Glutamatergic neuron (in vitro differentiated cells): Measurements from ENCODE around the gene HAUS1. TPM values are rescaled to one million over a fixed set of nuclear protein-coding genes. Genes with fewer than 3 reads are reported as not detected.

Source experiments
- DNase-seq: peaks from one replicate; pipeline ENCODE4 v3.0.0; 2022
- H3K27ac Mint-ChIP-seq: one replicate; pipeline ENCODE4 v1.8.0; 2020; ENCODE audit warnings: mild to moderate bottlenecking, mixed read lengths, inconsistent platforms; ENCODE audit not compliant: unreplicated experiment
- H3K27me3 Mint-ChIP-seq: one replicate; pipeline ENCODE4 v1.8.0; 2020; ENCODE audit warnings: mild to moderate bottlenecking, moderate library complexity, mixed read lengths, inconsistent platforms; ENCODE audit not compliant: unreplicated experiment
- H3K36me3 Mint-ChIP-seq: one replicate; pipeline ENCODE4 v1.8.0; 2020; ENCODE audit warnings: mild to moderate bottlenecking, mixed read lengths, inconsistent platforms; ENCODE audit not compliant: unreplicated experiment
- H3K4me1 Mint-ChIP-seq: one replicate; pipeline ENCODE4 v1.8.0; 2020; ENCODE audit warnings: mild to moderate bottlenecking, low read depth, mixed read lengths, inconsistent platforms; ENCODE audit not compliant: unreplicated experiment
- H3K4me3 Mint-ChIP-seq: one replicate; pipeline ENCODE4 v1.8.0; 2020; ENCODE audit warnings: mild to moderate bottlenecking, mixed read lengths, inconsistent platforms; ENCODE audit not compliant: unreplicated experiment
- H3K9me3 Mint-ChIP-seq: one replicate; pipeline ENCODE4 v1.8.0; 2020; ENCODE audit warnings: mild to moderate bottlenecking, moderate library complexity, mixed read lengths, inconsistent platforms; ENCODE audit not compliant: unreplicated experiment
- total RNA-seq: library from RNA; stranded (reverse); fragmentation: NEBNext Ultra II Directional; extraction: Animal tissue kit (Norgen Biotek cat#: 25700); gene quantifications from one replicate; pipeline ENCODE4 v1.2.1, GENCODE V29; 2021; ENCODE audit not compliant: unreplicated experiment
- TF ChIP-seq, protein P1 (sequence below): fragments of 200-600 bp; sonication (generic); IDR thresholded peaks from one replicate; pipeline ENCODE4 v1.5.0; 2021; ENCODE audit not compliant: partially characterized antibody, unreplicated experiment

The HAUS1 gene
- total RNA-seq, 1 donor from 2014 or later: 32.2 TPM

DNA sequence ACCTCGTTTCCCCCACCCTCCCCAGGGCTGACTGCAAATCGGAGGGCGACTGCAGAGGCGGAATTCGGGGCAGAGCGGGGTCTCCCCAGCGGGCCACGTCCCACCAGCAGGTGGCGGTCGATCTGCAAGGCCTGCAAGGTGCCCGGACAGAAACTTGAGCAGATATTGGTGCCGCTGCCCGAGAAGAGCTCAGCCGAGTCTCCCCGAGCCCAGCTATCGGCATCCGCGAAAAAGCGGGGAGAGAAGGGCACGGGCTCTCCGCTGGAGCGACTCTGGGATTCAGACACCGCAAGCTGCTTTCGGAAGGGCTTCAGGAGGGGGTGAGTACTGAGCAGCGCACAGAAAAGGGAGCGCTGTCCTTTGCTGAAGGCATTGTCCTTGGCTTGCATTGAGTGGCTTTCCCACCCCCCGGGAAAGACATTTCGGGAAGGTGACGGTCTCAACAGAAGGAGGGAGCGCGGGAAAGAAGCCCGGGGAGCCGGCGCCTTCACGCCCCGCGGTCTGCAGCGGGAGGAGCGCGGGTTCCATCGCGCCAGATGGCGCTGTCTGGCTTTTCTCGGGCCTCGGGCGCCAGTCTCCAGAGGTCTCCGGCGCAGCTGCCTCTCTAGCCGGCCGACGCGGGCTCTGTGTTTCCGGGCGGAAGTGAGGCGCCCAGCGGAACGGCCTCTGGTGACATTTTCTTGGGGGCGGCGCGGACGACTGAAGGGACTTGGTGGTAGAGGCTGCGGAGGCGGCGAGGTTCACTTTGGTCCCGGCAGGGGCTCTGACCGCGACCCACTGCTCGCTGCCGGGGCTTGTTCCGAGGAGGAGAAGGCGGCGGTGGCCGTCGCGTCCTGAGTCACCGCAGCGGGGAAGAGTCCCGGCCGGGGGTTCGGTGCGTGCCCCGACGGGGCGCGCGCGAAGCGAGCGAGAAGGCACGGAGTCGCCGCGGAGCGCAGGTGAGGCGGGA is 69.5 kb downstream of the HAUS1 start:
- peak; percentile 96 for DNase-seq
- H3K4me3 Mint-ChIP-seq: peak overlapping the region; percentile 98
- no peaks in the 10 kb centered on the region for H3K36me3 Mint-ChIP-seq
- peaks cover 11% of the 10 kb centered on the region for H3K9me3 Mint-ChIP-seq
- TF ChIP-seq, protein P1, sequence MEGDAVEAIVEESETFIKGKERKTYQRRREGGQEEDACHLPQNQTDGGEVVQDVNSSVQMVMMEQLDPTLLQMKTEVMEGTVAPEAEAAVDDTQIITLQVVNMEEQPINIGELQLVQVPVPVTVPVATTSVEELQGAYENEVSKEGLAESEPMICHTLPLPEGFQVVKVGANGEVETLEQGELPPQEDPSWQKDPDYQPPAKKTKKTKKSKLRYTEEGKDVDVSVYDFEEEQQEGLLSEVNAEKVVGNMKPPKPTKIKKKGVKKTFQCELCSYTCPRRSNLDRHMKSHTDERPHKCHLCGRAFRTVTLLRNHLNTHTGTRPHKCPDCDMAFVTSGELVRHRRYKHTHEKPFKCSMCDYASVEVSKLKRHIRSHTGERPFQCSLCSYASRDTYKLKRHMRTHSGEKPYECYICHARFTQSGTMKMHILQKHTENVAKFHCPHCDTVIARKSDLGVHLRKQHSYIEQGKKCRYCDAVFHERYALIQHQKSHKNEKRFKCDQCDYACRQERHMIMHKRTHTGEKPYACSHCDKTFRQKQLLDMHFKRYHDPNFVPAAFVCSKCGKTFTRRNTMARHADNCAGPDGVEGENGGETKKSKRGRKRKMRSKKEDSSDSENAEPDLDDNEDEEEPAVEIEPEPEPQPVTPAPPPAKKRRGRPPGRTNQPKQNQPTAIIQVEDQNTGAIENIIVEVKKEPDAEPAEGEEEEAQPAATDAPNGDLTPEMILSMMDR: peak; percentile 91
- peak overlapping the region; percentile 98 for H3K27ac Mint-ChIP-seq
- H3K27me3 Mint-ChIP-seq: peaks cover 8% of the 10 kb centered on the region
- H3K4me1 Mint-ChIP-seq: peaks cover 3% of the 10 kb centered on the region

DNA sequence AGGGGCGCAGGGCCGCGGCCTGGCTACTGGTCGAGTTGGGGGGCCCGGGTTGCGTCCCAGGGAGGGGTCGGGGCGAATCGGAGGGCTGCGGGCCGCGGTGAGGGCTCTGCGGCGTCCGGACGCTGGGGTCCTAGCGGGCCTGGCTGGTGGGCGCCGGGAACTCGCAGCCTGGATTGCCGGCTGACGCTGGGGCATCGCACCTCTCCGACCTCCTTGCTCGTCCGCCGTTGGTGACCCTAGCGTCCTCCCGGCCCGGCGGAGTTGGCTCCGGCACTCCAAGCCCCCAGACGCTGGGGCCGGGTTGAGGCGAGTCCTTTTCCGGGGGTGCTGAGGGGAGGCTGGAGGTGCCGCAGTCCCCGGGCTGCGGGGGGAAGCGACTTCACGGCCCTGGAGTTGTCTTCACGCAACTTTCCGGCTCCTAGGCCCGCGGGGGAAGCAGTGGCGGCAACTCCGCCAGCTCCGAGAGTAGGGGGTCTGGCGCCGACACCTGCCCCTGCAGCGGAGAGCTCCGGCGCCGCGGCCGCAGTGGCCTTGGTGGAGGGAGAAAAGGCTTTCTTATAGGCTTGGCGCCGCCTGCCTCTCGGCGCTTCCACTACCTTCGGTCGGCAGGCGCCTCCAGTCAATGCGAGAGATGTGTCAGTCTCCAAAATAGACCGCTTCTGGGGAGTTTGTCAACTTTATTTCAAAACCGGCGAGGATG is 70.3 kb downstream of the HAUS1 start:
- DNase-seq: peak; percentile 64
- Mint-ChIP-seq H3K9me3 (peaks cover 11% of the 10 kb centered on the region), H3K36me3 (no peaks in the 10 kb centered on the region), H3K4me1 (peaks cover 3% of the 10 kb centered on the region), H3K27me3 (peaks cover 7% of the 10 kb centered on the region), H3K4me3 (peak overlapping the region; percentile 98), H3K27ac (peak overlapping the region; percentile 22)
- TF ChIP-seq, protein P1: no peak

DNA sequence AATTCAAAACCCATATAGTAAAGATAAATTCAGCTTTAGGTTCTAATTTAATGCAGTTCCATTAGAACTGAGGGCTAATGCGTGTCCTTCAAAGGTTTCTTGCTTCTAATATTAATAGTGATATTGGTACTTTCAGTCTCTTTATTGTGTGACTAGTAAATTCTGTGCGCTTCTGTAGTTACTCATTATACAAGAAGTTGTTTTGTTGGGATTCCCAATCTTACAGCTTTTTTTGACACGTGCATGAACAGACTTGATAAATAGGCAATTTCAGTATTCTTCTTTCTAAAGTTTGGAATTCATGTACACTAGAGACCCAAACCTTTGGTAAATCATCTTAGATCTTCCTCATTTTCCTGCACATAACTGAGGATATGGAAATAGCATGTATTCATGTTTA is 71.8 kb downstream of the HAUS1 start:
- H3K36me3 Mint-ChIP-seq: no peaks in the 10 kb centered on the region
- H3K9me3 Mint-ChIP-seq: peaks cover 11% of the 10 kb centered on the region
- no peak for DNase-seq
- no peak overlapping the region for H3K27ac Mint-ChIP-seq
- no peak overlapping the region for H3K4me3 Mint-ChIP-seq
- peaks cover 3% of the 10 kb centered on the region for H3K4me1 Mint-ChIP-seq
- TF ChIP-seq, protein P1: no peak
- peaks cover 5% of the 10 kb centered on the region for H3K27me3 Mint-ChIP-seq

Other genes starting within 250 kb of the HAUS1 start
- 36.6 TPM for gene EPG5, start 137.1 kb upstream of the HAUS1 start, total RNA-seq
- 0.20 TPM for gene PSTPIP2, start 32.1 kb upstream of the HAUS1 start, total RNA-seq
- gene ATP5F1A, start 6.1 kb upstream of the HAUS1 start, total RNA-seq: 511 TPM